Ovary (tissue), 9 donors: ENCODE data around the gene FEM1C. TPM values are rescaled to one million over a fixed set of nuclear protein-coding genes. Genes with fewer than 3 reads are reported as not detected.

Source experiments
- DNase-seq, 5 donors: peaks; one replicate each; pipeline ENCODE4 v3.0.0-alpha.2; 2019 to 2020
- H3K27ac ChIP-seq, 2 donors: fragments of 200-600 bp; one replicate each; pipeline versions ENCODE4 v1.5.1 to v1.8.0; 2019 to 2022
- H3K27me3 ChIP-seq: fragments of 200-600 bp; one replicate; pipeline ENCODE4 v1.8.0; 2022
- H3K36me3 ChIP-seq: fragments of 200-600 bp; sonication (generic); one replicate; pipeline ENCODE4 v1.5.1; 2019
- H3K4me1 ChIP-seq: one replicate; pipeline ENCODE4 v1.8.1; 2013; ENCODE audit warnings: mild to moderate bottlenecking, moderate library complexity; ENCODE audit not compliant: insufficient read depth
- H3K4me3 ChIP-seq: fragments of 200-600 bp; sonication (generic); one replicate; pipeline ENCODE4 v1.5.1; 2017
- H3K9me3 ChIP-seq, 2 donors: fragments of 200-600 bp in 1 of 2; sonication (generic) in 1 of 2; one replicate each; pipeline versions ENCODE4 v1.5.1 to v1.8.1; 2013 to 2019; ENCODE audit warnings: mild to moderate bottlenecking in 1 of 2, moderate library complexity in 1 of 2
- CTCF ChIP-seq, 3 donors: fragments of 450-650 bp in 2 of 3; fragments of 200-600 bp in 1 of 3; IDR thresholded peaks; one replicate each; pipeline versions ENCODE4 v1.5.1 to v1.8.0; 2016 to 2022; ENCODE audit warnings: antibody characterized with exemption in 3 of 3, mild to moderate bottlenecking in 1 of 3
- EP300 ChIP-seq: sonication (generic); formaldehyde crosslinking; IDR thresholded peaks from one replicate; pipeline ENCODE4 v1.6.1; 2017; ENCODE audit warnings: antibody characterized with exemption
- POLR2A ChIP-seq: fragments of 450-650 bp; IDR thresholded peaks from one replicate; pipeline ENCODE4 v1.6.1; 2017; ENCODE audit warnings: antibody characterized with exemption, mild to moderate bottlenecking, moderate library complexity
- WGBS, 3 donors: extraction: QIAGEN DNeasy Blood & Tissue Kit in 1 of 3; methylation state at CpG; one replicate each; pipeline versions ENCODE4 v1.1.5 to v1.1.7; 2013 to 2017; 5-methylcytosine and 5-hydroxymethylcytosine counted together
- intact Hi-C, 4 donors: fragments of 100-400 bp; cut with DNase I; formaldehyde crosslinking; loops; one replicate each; pipeline versions ENCODE4 v1.11.0 to v1.15.1; 2022 to 2023
- polyA plus RNA-seq, 2 donors: library from polyadenylated mRNA; stranded (reverse); fragments of 200-250 nt in 1 of 2; fragments of 350-450 nt in 1 of 2; fragmentation: Illumina TruSeq in 1 of 2; extraction: RNeasy Lipid Tissue Mini Kit (QIAGEN cat#74804) in 1 of 2; gene quantifications; one replicate each; pipeline ENCODE4 v1.2.3, GENCODE V29; 2013 to 2014
- total RNA-seq, 7 donors: library from RNA; depleted of rRNA in 2 of 7; stranded (reverse); fragments of >200 nt in 2 of 7; fragmentation: NEBNext Ultra II Directional in 3 of 7; extraction: Animal tissue kit (Norgen Biotek cat#: 25700) in 3 of 7; gene quantifications; one replicate each; pipeline versions ENCODE4 v1.1.0 to v1.2.4, GENCODE V29; 2016 to 2023
- donor health status: DM: no; HTN: no; CAD: no; lungs with moderate emphysema.
- donor health status: DM: no; HTN: no; CAD: no.
- donor health status: Bipolar disorder and iron deficiency.
- donor health status: DM: yes; HTN: yes; CAD: no.
- donor health status: DM: no; HTN: no; CAD: no.
- donor health status: DM: yes; HTN: yes; CAD: no.

The FEM1C gene
- total and polyA plus RNA-seq, 9 donors: 6.5 to 16.6 (median 14.5) TPM

GRCh38 chr5:115510145-115510645, 34.4 kb downstream of the FEM1C start:
- Histone ChIP-seq H3K36me3 (no peaks in the 10 kb centered on the region), H3K27ac (no peak overlapping the region), H3K4me1 (no peaks in the 10 kb centered on the region), H3K4me3 (no peak overlapping the region), H3K9me3 (no peaks in the 10 kb centered on the region), H3K27me3 (no peaks in the 10 kb centered on the region)
- intact Hi-C loops: no loop called here
- TF ChIP-seq POLR2A (no peak), CTCF (IDR thresholded peaks at IDR 0.05) (no peak), EP300 (no peak)
- 0 to 95% (median 0%) methylated on average over 1 of the region's 1 CpG for WGBS, 3 donors
- no peak for DNase-seq

- Histone ChIP-seq H3K27ac (no peak overlapping the region), H3K4me3 (no peak overlapping the region), H3K4me1 (no peaks in the 10 kb centered on the region), H3K9me3 (no peaks in the 10 kb centered on the region), H3K36me3 (no peaks in the 10 kb centered on the region), H3K27me3 (no peaks in the 10 kb centered on the region)
- DNase-seq: no peak
- TF ChIP-seq POLR2A: no peak
- TF ChIP-seq CTCF (IDR thresholded peaks at IDR 0.05): no peak
- no peak for TF ChIP-seq EP300
- intact Hi-C loops: no loop called here
- 73 to 88% (median 79%) methylated on average over 2 of the region's 2 CpGs for WGBS, 3 donors
Measured at GRCh38 chr5:115509547-115509946, 35.0 kb downstream of the FEM1C start.

- Histone ChIP-seq H3K4me1 (no peaks in the 10 kb centered on the region), H3K27me3 (no peaks in the 10 kb centered on the region), H3K9me3 (no peaks in the 10 kb centered on the region), H3K27ac (no peak overlapping the region), H3K36me3 (no peaks in the 10 kb centered on the region), H3K4me3 (no peak overlapping the region)
- no peak for DNase-seq
- TF ChIP-seq POLR2A: no peak
- no peak for TF ChIP-seq EP300
- TF ChIP-seq CTCF (IDR thresholded peaks at IDR 0.05): no peak
- intact Hi-C loops: no loop called here
- WGBS, 3 donors: 52 to 66% (median 63%) methylated on average over 2 of the region's 2 CpGs
Measured at GRCh38 chr5:115507681-115508080, 36.9 kb downstream of the FEM1C start.

GRCh38 chr5:115503420-115503819, 41.2 kb downstream of the FEM1C start:
- H3K9me3 ChIP-seq: no peaks in the 10 kb centered on the region
- TF ChIP-seq POLR2A (no peak), EP300 (no peak), CTCF (IDR thresholded peaks at IDR 0.05) (no peak)
- H3K4me1 ChIP-seq: no peaks in the 10 kb centered on the region
- intact Hi-C loops: no loop called here
- no peak overlapping the region for H3K27ac ChIP-seq
- H3K36me3 ChIP-seq: no peaks in the 10 kb centered on the region
- 87 to 96% (median 89%) methylated on average over 1 of the region's 1 CpG for WGBS, 3 donors
- no peaks in the 10 kb centered on the region for H3K27me3 ChIP-seq
- no peak for DNase-seq
- H3K4me3 ChIP-seq: no peak overlapping the region
